ENCODE results near the gene TNS1.

Gene TNS1

DNA sequence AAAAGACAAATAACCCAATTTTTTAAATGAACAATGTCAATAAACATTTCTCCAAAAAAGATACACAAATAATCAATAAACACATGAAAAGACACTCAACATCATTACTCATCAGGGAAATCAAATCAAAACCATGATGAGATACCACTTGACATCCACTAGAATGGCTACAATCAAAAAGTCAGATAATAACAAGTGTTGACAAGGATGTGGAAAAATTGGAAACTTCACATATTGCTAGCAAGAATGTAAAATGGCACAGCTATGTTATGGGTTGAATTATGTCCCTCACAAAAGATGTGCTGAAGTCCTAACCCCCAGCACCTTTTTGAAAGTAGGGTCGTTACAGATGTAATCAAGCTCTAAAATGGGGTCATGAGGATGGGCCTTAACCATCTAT, 33.2 kb downstream of the TNS1 start:
- Histone ChIP-seq H3K36me3 (no peaks in the 10 kb centered on the region), H3K27ac (no peak overlapping the region), H3K9me3 (no peaks in the 10 kb centered on the region), H3K4me1 (ENCODE audit: control insufficient read depth in 1 of 2, insufficient read depth in 1 of 2, low read depth in 1 of 2, low read length in 1 of 2) (no peaks in the 10 kb centered on the region), H3K4me3 (ENCODE audit: low read depth in 1 of 2, low read length in 1 of 2) (no peak overlapping the region), H3K27me3 (no peaks in the 10 kb centered on the region)
- no peak for TF ChIP-seq CTCF (IDR thresholded peaks at IDR 0.05)

- H3K4me3 ChIP-seq (ENCODE audit: low read depth in 1 of 2, low read length in 1 of 2), result no peak overlapping the region
- no peak for TF ChIP-seq CTCF (IDR thresholded peaks at IDR 0.05)
- no peak overlapping the region for H3K27ac ChIP-seq
- no peaks in the 10 kb centered on the region for H3K9me3 ChIP-seq
- no peaks in the 10 kb centered on the region for H3K4me1 ChIP-seq (ENCODE audit: control insufficient read depth in 1 of 2, insufficient read depth in 1 of 2, low read depth in 1 of 2, low read length in 1 of 2)
- H3K27me3 ChIP-seq, result no peaks in the 10 kb centered on the region
- H3K36me3 ChIP-seq, result no peaks in the 10 kb centered on the region
Measured at GRCh38 chr2:217968023-217968422, 34.8 kb downstream of the TNS1 start.

DNA sequence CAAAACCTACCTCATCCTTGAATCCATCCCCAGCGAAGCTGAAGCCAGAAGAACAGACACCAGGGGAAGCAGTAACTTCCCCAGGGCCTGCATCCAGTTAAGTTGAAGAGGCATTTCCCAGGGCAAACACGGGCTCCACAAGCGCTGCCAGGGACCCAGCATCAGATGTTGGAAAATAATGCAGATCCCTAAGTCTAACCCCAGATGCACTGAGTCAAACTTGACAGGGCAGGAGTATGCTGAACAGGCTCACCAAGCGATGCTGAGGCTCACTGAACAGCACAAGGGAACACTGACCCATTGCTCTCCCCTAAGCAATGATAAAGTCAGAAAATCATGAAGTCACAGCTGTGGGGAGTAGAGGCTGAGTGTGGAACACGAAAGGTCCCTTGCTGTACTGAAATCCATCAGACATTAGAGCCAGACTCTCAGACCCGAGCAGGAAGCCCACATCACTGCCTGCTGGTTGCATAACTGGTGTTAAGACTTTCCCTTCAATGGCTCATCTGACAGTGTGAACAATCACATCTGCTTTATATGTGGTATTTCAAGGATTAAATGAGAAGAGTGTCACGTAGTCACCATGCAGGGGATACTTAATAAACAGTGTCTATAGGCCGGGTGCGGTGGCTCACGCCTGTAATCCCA, 36.2 kb downstream of the TNS1 start:
- Histone ChIP-seq H3K27me3 (no peaks in the 10 kb centered on the region), H3K4me1 (ENCODE audit: control insufficient read depth in 1 of 2, insufficient read depth in 1 of 2, low read depth in 1 of 2, low read length in 1 of 2) (no peaks in the 10 kb centered on the region), H3K9me3 (no peaks in the 10 kb centered on the region), H3K27ac (no peak overlapping the region), H3K36me3 (no peaks in the 10 kb centered on the region), H3K4me3 (ENCODE audit: low read depth in 1 of 2, low read length in 1 of 2) (no peak overlapping the region)
- no peak for TF ChIP-seq CTCF (IDR thresholded peaks at IDR 0.05)

GRCh38 chr2:217964275-217965161, 38.3 kb downstream of the TNS1 start:
- no peaks in the 10 kb centered on the region for H3K36me3 ChIP-seq
- H3K4me3 ChIP-seq (ENCODE audit: low read depth in 1 of 2, low read length in 1 of 2), result no peak overlapping the region
- H3K9me3 ChIP-seq, result no peaks in the 10 kb centered on the region
- no peaks in the 10 kb centered on the region for H3K27me3 ChIP-seq
- TF ChIP-seq CTCF (IDR thresholded peaks at IDR 0.05), result no peak
- no peak overlapping the region for H3K27ac ChIP-seq
- no peaks in the 10 kb centered on the region for H3K4me1 ChIP-seq (ENCODE audit: control insufficient read depth in 1 of 2, insufficient read depth in 1 of 2, low read depth in 1 of 2, low read length in 1 of 2)

DNA sequence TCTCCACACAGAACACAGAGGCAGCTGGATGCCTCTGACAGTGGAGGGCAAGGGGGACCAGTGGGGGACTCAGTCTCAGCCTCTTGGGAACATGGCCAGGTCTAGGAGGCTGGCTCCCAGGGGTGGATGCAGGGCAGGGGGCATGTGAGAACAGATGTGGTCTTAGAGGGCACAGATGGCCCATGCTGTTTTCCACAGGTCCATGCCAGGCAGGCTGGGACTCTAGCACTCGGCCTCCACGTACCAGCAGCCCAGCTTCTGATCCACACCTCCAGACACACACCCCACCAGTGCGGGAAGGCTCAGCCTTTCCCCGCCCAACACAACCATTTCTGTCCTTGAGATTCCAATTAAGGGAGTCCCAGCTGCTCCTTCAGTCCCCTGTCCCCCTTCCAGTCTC, 42.4 kb downstream of the TNS1 start:
- no peaks in the 10 kb centered on the region for H3K4me1 ChIP-seq (ENCODE audit: control insufficient read depth in 1 of 2, insufficient read depth in 1 of 2, low read depth in 1 of 2, low read length in 1 of 2)
- no peaks in the 10 kb centered on the region for H3K27me3 ChIP-seq
- no peak overlapping the region for H3K4me3 ChIP-seq (ENCODE audit: low read depth in 1 of 2, low read length in 1 of 2)
- TF ChIP-seq CTCF (IDR thresholded peaks at IDR 0.05), result no peak
- H3K27ac ChIP-seq, result no peak overlapping the region
- H3K9me3 ChIP-seq, result no peaks in the 10 kb centered on the region
- no peaks in the 10 kb centered on the region for H3K36me3 ChIP-seq

All from neutrophil (primary cell).